ENCODE measurements around the gene ANTXR1.

DNA sequence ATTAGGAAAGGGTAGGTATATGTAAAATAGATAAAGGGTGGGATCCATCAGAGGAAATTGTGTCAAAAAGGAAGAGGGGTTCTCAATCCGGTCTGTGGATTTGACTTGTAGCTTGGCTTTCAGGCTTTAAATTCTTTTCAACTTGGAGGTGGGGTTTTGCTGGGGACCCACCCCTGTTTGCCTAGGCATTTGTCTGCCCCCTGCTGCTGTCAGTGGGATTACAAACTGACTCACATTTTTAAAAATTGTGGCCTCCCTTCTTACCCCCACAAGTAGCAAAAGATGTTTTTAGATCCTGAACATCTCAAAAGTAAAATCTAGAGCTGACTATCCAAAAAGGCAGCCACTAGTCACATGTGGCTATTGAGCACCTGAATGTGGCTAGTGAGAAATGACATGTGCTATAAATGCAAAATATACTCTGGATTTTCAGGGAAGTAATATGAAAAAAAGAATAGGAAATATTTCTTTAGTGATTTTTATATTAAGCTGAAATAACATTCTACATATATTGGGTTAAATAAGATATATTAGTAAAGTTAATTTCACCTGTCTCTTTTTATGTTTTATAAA is 195.1 kb downstream of the ANTXR1 start:
- no peak for TF ChIP-seq POLR2A (IDR thresholded peaks at IDR 0.05)
- TF ChIP-seq, protein P1, sequence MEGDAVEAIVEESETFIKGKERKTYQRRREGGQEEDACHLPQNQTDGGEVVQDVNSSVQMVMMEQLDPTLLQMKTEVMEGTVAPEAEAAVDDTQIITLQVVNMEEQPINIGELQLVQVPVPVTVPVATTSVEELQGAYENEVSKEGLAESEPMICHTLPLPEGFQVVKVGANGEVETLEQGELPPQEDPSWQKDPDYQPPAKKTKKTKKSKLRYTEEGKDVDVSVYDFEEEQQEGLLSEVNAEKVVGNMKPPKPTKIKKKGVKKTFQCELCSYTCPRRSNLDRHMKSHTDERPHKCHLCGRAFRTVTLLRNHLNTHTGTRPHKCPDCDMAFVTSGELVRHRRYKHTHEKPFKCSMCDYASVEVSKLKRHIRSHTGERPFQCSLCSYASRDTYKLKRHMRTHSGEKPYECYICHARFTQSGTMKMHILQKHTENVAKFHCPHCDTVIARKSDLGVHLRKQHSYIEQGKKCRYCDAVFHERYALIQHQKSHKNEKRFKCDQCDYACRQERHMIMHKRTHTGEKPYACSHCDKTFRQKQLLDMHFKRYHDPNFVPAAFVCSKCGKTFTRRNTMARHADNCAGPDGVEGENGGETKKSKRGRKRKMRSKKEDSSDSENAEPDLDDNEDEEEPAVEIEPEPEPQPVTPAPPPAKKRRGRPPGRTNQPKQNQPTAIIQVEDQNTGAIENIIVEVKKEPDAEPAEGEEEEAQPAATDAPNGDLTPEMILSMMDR (IDR thresholded peaks at IDR 0.05) = no peak
- TF ChIP-seq EP300 (IDR thresholded peaks at IDR 0.05) = no peak
